ENCODE results near the gene ARID1B. TPM values are rescaled to one million over a fixed set of nuclear protein-coding genes. Genes with fewer than 3 reads are reported as not detected.

The ARID1B gene
- total RNA-seq, 1 experiment from 2014 or later = 35.6 TPM

DNA sequence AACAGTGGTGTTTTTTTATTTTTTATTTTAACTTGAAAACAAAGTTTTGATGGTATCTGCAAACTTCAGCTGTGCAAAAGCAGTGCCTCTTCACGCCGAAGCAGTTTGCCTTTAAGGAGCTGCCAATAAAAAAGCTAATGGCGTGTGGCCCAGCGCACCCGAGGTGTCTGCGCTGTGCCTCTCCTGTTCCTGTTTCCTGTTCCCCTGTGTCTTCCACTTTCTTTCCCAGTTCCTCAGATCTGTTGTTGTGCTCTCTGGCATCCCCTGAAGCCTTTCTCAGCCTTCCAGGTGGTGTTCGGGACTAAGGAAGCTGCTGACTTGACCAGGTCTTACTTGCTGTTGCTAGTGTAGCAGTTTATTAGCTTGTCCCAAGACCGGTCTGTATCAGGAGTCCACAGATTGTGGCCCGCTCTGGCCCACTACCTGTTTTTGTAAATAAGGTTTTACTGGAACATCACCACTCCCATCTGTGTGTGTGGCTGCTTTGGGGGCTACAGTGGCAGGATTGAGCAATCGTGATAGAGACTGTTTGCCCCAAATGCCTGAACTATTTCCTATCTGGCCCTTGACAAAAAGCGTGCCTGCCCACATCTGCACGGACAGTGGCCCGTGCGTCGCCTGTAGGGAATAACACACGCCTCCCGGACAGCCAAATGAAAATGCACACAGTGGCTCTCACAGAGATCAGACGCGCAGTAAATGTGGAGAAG is 367.8 kb downstream of the ARID1B start:
- ChIA-PET CTCF (no interaction called here), RAD21 (ENCODE audit: low non-redundant PET in 1 of 2, low total read pairs in 2 of 2, uncharacterized antibody in 2 of 2, unreplicated experiment in 2 of 2) (no interaction called here), POLR2A (no interaction called here)
- Histone ChIP-seq H2AFZ (ENCODE audit: low read depth, low read length, poor library complexity, severe bottlenecking) (no peak overlapping the region), H3K4me3 (replicated peaks in 1 of 2; ENCODE audit: low read depth in 1 of 2, low read length in 2 of 2) (no peak overlapping the region), H3K9me3 (ENCODE audit: control insufficient read depth in 1 of 2, insufficient read depth in 1 of 2, low read depth in 1 of 2, low read length in 2 of 2) (no peaks in the 10 kb centered on the region), H3K36me3 (ENCODE audit: control insufficient read depth in 1 of 2, insufficient read depth in 2 of 2, low read length in 2 of 2) (no peaks in the 10 kb centered on the region), H3K9me2 (ENCODE audit: insufficient read depth) (no peaks in the 10 kb centered on the region), H3K27me3 (ENCODE audit: insufficient read depth, low read length) (no peaks in the 10 kb centered on the region), H3K27ac (ENCODE audit: low read depth, low read length) (no peak overlapping the region), H3K79me2 (ENCODE audit: insufficient read depth, low read length) (no peaks in the 10 kb centered on the region), H3K4me1 (ENCODE audit: control insufficient read depth in 1 of 2, insufficient read depth in 2 of 2, low read length in 2 of 2) (peaks cover 19 to 20% of the 10 kb centered on the region in 2 experiments), H4K20me1 (ENCODE audit: insufficient read depth) (no peaks in the 10 kb centered on the region), H3K4me2 (ENCODE audit: low read length) (no peak overlapping the region), H3K9ac (ENCODE audit: low read length) (no peak overlapping the region)
- TF ChIP-seq POLR2A (IDR thresholded peaks at IDR 0.05; ENCODE audit: borderline replicate concordance, extremely low read depth, insufficient read depth, insufficient read length) (no peak), EZH2phosphoT487 (IDR thresholded peaks at IDR 0.05; ENCODE audit: borderline replicate concordance) (no peak), TCF7L2 (IDR thresholded peaks at IDR 0.05; ENCODE audit: borderline replicate concordance, extremely low read depth, insufficient read depth, insufficient read length) (no peak), ELF1 (IDR thresholded peaks at IDR 0.05; ENCODE audit: borderline replicate concordance, low read depth) (no peak), SRF (IDR thresholded peaks at IDR 0.05; ENCODE audit: low read depth) (no peak), YY1 (IDR thresholded peaks at IDR 0.05; ENCODE audit: extremely low read depth, insufficient replicate concordance, low read depth, low read length) (no peak), JUND (IDR thresholded peaks at IDR 0.05) (no peak), EGR1 (IDR thresholded peaks at IDR 0.05; ENCODE audit: low read depth) (no peak), FOSL1 (IDR thresholded peaks at IDR 0.05; ENCODE audit: low read depth) (no peak), ZFX (IDR thresholded peaks at IDR 0.05) (no peak), SIN3A (IDR thresholded peaks at IDR 0.05; ENCODE audit: low read depth) (no peak), SP1 (IDR thresholded peaks at IDR 0.05; ENCODE audit: low read depth) (no peak), POLR2AphosphoS5 (IDR thresholded peaks at IDR 0.05; ENCODE audit: low read depth, low read length) (no peak), EZH2 (IDR thresholded peaks at IDR 0.05) (no peak)
- TF ChIP-seq, protein P1, sequence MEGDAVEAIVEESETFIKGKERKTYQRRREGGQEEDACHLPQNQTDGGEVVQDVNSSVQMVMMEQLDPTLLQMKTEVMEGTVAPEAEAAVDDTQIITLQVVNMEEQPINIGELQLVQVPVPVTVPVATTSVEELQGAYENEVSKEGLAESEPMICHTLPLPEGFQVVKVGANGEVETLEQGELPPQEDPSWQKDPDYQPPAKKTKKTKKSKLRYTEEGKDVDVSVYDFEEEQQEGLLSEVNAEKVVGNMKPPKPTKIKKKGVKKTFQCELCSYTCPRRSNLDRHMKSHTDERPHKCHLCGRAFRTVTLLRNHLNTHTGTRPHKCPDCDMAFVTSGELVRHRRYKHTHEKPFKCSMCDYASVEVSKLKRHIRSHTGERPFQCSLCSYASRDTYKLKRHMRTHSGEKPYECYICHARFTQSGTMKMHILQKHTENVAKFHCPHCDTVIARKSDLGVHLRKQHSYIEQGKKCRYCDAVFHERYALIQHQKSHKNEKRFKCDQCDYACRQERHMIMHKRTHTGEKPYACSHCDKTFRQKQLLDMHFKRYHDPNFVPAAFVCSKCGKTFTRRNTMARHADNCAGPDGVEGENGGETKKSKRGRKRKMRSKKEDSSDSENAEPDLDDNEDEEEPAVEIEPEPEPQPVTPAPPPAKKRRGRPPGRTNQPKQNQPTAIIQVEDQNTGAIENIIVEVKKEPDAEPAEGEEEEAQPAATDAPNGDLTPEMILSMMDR (IDR thresholded peaks at IDR 0.05 in 2 of 3, conservative IDR thresholded peaks at IDR 0.05 in 1 of 3; ENCODE audit: borderline replicate concordance in 1 of 3, insufficient read depth in 1 of 3, low read depth in 2 of 3, low read length in 2 of 3) = no peak
- TF ChIP-seq, protein P2, sequence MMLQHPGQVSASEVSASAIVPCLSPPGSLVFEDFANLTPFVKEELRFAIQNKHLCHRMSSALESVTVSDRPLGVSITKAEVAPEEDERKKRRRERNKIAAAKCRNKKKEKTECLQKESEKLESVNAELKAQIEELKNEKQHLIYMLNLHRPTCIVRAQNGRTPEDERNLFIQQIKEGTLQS (IDR thresholded peaks at IDR 0.05) = no peak
- TF ChIP-seq, protein P3, sequence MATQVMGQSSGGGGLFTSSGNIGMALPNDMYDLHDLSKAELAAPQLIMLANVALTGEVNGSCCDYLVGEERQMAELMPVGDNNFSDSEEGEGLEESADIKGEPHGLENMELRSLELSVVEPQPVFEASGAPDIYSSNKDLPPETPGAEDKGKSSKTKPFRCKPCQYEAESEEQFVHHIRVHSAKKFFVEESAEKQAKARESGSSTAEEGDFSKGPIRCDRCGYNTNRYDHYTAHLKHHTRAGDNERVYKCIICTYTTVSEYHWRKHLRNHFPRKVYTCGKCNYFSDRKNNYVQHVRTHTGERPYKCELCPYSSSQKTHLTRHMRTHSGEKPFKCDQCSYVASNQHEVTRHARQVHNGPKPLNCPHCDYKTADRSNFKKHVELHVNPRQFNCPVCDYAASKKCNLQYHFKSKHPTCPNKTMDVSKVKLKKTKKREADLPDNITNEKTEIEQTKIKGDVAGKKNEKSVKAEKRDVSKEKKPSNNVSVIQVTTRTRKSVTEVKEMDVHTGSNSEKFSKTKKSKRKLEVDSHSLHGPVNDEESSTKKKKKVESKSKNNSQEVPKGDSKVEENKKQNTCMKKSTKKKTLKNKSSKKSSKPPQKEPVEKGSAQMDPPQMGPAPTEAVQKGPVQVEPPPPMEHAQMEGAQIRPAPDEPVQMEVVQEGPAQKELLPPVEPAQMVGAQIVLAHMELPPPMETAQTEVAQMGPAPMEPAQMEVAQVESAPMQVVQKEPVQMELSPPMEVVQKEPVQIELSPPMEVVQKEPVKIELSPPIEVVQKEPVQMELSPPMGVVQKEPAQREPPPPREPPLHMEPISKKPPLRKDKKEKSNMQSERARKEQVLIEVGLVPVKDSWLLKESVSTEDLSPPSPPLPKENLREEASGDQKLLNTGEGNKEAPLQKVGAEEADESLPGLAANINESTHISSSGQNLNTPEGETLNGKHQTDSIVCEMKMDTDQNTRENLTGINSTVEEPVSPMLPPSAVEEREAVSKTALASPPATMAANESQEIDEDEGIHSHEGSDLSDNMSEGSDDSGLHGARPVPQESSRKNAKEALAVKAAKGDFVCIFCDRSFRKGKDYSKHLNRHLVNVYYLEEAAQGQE (IDR thresholded peaks at IDR 0.05; ENCODE audit: low read depth) = no peak
- no TSS peak for BruUV-seq (replicated peaks)
- ATAC-seq = no peak
- intact Hi-C loops (cut with micrococcal nuclease) = loop anchor here (10.0 kb wide), 1 partner anchor 130 kb away; no protein-coding TSS in a partner anchor
- no peak for DNase-seq (ENCODE audit: low read depth, low spot score)
